Ishikawa (cell line): ENCODE measurements around the gene CSTF3.

ENCODE experiments used
- CEBPB ChIP-seq: IDR thresholded peaks from 2 replicates; pipeline ENCODE4 v1.6.1; 2012
- CREB1 ChIP-seq: IDR thresholded peaks from 2 replicates; pipeline ENCODE4 v1.6.1; 2012; ENCODE audit warnings: low read depth
- EGR1 ChIP-seq: IDR thresholded peaks from 2 replicates; pipeline ENCODE4 v1.6.1; 2012
- EP300 ChIP-seq: IDR thresholded peaks from 2 replicates; pipeline ENCODE4 v1.6.1; 2012; ENCODE audit warnings: borderline replicate concordance
- FOXM1 ChIP-seq: IDR thresholded peaks from 2 replicates; pipeline ENCODE4 v1.6.1; 2012; ENCODE audit warnings: low read depth, borderline replicate concordance
- NFIC ChIP-seq: IDR thresholded peaks from 2 replicates; pipeline ENCODE4 v1.6.1; 2012
- RAD21 ChIP-seq: IDR thresholded peaks from 2 replicates; pipeline ENCODE4 v1.6.1; 2012; ENCODE audit warnings: low read depth
- REST ChIP-seq: IDR thresholded peaks from 2 replicates; pipeline ENCODE4 v1.6.1; 2012; ENCODE audit warnings: low read depth, mild to moderate bottlenecking
- TAF1 ChIP-seq: IDR thresholded peaks from 2 replicates; pipeline ENCODE4 v1.6.1; 2012; ENCODE audit warnings: low read depth, mild to moderate bottlenecking
- TCF12 ChIP-seq: IDR thresholded peaks from 2 replicates; pipeline ENCODE4 v1.6.1; 2012; ENCODE audit warnings: low read depth
- TEAD4 ChIP-seq: IDR thresholded peaks from 2 replicates; pipeline ENCODE4 v1.6.1; 2012
- USF1 ChIP-seq: IDR thresholded peaks from 2 replicates; pipeline ENCODE4 v1.6.1; 2012
- YY1 ChIP-seq: IDR thresholded peaks from 2 replicates; pipeline ENCODE4 v1.6.1; 2012; ENCODE audit warnings: low read depth
- ZBTB7A ChIP-seq: IDR thresholded peaks from 2 replicates; pipeline ENCODE4 v1.6.1; 2012; ENCODE audit warnings: low read depth
- TF ChIP-seq, protein P1 (sequence below): IDR thresholded peaks from 2 replicates; pipeline ENCODE4 v1.6.1; 2012

Gene CSTF3

GRCh38 chr11:33059331-33060007 lies 101.8 kb downstream of the CSTF3 start:
- TF ChIP-seq, protein P1, sequence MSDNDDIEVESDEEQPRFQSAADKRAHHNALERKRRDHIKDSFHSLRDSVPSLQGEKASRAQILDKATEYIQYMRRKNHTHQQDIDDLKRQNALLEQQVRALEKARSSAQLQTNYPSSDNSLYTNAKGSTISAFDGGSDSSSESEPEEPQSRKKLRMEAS = no peak
- TF ChIP-seq TEAD4 = no peak
- TF ChIP-seq TCF12 = no peak
- no peak for TF ChIP-seq TAF1
- no peak for TF ChIP-seq REST
- TF ChIP-seq NFIC = no peak
- TF ChIP-seq EGR1 = no peak
- no peak for TF ChIP-seq CREB1
- TF ChIP-seq FOXM1 = no peak
- no peak for TF ChIP-seq YY1
- TF ChIP-seq USF1 = no peak
- no peak for TF ChIP-seq EP300
- no peak for TF ChIP-seq RAD21
- TF ChIP-seq CEBPB = no peak
- TF ChIP-seq ZBTB7A = no peak

DNA sequence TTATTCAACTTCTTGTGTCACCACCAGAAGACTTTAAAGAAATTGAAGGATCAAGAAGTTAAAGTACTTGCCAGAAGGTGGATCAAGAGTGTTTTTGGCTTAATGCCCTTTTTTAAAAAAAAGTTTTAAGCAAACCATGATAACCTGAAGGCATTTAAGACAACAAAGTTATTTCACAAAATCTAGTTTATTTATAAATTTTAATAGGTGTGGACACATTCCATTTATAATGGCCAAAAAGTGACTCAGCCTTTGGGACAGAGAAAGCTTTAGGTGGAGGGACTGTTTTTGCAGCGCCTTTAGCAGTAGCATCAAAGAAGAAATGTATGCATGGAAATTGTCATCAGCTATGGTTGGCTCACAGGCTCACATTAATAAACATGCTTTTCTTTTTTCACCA lies 104.0 kb downstream of the CSTF3 start:
- TF ChIP-seq TEAD4 (no peak), EGR1 (no peak), ZBTB7A (no peak)

- no peak for TF ChIP-seq TCF12
- TF ChIP-seq CREB1 = no peak
- TF ChIP-seq FOXM1 = no peak
- TF ChIP-seq YY1 = no peak
- TF ChIP-seq NFIC = no peak
- TF ChIP-seq, protein P1 = no peak
- TF ChIP-seq EGR1 = no peak
- no peak for TF ChIP-seq CEBPB
- TF ChIP-seq ZBTB7A = no peak
- no peak for TF ChIP-seq USF1
Measured at GRCh38 chr11:33055375-33055774, 105.9 kb downstream of the CSTF3 start.

DNA sequence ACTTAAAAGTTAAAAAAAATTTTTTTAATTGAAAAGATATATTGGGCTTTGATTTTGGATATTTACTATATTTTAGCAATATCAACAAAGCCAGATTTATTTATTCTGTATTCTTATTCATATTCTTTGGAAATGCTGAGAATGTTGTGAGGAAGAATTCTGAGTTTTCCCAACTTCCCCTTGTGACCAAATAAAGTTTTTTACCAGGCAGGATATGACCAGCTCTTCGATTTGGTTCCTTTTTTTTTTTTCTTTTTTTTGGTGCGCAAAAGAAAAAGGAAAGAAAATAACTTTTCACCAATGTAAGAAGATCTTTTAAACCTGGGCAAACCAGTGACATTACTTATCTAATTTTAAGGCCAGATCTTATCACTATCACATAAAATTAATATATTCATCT lies 109.0 kb downstream of the CSTF3 start:
- no peak for TF ChIP-seq EGR1
- TF ChIP-seq YY1 = no peak
- no peak for TF ChIP-seq RAD21
- TF ChIP-seq REST = no peak
- TF ChIP-seq ZBTB7A = no peak
- TF ChIP-seq EP300 = no peak
- no peak for TF ChIP-seq TAF1
- no peak for TF ChIP-seq FOXM1
- TF ChIP-seq USF1 = no peak

GRCh38 chr11:33045551-33046255 lies 115.6 kb downstream of the CSTF3 start:
- TF ChIP-seq, protein P1 = no peak
- TF ChIP-seq FOXM1 = no peak
- no peak for TF ChIP-seq USF1
- TF ChIP-seq EGR1 = no peak
- TF ChIP-seq YY1 = no peak
- TF ChIP-seq REST = no peak
- no peak for TF ChIP-seq ZBTB7A
- no peak for TF ChIP-seq CEBPB
- TF ChIP-seq CREB1 = no peak
- TF ChIP-seq TAF1 = no peak
